ENCODE data around the gene CEP55. TPM values are rescaled to one million over a fixed set of nuclear protein-coding genes. Genes with fewer than 3 reads are reported as not detected.

The CEP55 gene
- total and polyA plus RNA-seq, 10 of the 15 experiments (the other 5 are each of a cell fraction or from before 2014, with no cell fraction given): 14.6 to 83.6 (median 52.0) TPM

DNA sequence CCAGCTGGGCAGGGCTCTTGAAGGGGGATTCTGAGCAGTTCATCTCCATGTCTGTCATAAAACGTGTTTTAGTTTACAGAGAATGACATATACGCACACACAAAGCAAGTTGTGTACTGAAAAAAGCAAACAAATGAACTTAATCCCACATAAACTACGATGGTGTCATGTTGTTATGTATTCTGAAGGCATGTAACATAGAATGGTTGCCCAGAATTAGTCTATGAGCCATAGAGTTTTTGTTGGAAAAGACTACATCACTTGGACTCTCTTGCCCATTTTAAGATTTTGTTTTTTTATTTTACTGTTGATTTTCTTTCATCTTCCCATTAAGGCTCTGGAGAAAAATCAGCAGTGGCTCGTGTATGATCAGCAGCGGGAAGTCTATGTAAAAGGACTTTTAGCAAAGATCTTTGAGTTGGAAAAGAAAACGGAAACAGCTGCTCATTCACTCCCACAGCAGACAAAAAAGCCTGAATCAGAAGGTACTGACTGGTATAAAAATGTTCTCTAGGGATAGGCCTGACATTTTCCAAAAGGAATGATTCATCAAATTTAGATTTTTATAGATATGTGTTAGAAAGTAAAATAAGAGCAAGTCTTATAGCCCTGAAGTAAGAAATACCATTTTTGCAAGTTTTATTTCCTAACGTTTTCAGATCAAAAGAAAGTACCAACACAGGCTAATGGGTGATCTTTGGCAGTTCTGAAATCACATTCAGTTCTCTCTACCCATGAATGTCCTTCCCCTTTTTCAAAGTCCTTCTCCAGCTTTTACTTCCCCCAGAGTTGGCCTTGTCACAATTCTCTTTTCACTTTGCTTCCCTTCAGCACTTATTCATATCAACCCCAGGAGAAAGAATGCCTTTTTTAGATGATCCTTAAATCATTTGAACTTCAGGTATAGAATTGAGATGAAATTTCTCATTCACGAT is 18.9 kb downstream of the CEP55 start:
- H3K4me1 ChIP-seq (ENCODE audit: control insufficient read depth, insufficient read depth, low read length): no peaks in the 10 kb centered on the region
- no peaks in the 10 kb centered on the region; the same call in 2 of the 3 replicates for H3K9me3 ChIP-seq (replicated peaks; ENCODE audit: control insufficient read depth, insufficient read depth, low read length)
- no peak overlapping the region for H3K27ac ChIP-seq (ENCODE audit: control insufficient read depth, insufficient read depth)
- no peaks in the 10 kb centered on the region for H3K27me3 ChIP-seq (replicated peaks in 1 of 2; ENCODE audit: control insufficient read depth in 2 of 2, insufficient read depth in 2 of 2, low read length in 1 of 2)
- ATAC-seq: no peak
- in situ Hi-C loops (cut with MboI): no loop called here
- ChIA-PET CTCF (interaction anchor here (16.1 kb wide), 1 partner anchor 138 kb away, joined by 232 read pairs; no protein-coding TSS in a partner anchor), RAD21 (ENCODE audit: unreplicated experiment) (interaction anchor here (0.8 to 7.0 kb wide), 2 partner anchors 33 to 139 kb away, joined by 3 to 67 read pairs; partner anchors contain the start of gene MYOF), SMC1A (ENCODE audit: uncharacterized antibody, unreplicated experiment) (no interaction called here), POLR2A (no interaction called here)
- TF ChIP-seq, protein P1, sequence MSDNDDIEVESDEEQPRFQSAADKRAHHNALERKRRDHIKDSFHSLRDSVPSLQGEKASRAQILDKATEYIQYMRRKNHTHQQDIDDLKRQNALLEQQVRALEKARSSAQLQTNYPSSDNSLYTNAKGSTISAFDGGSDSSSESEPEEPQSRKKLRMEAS (IDR thresholded peaks at IDR 0.05; ENCODE audit: low read depth, low read length): no peak
- TF ChIP-seq SMAD1 (IDR thresholded peaks at IDR 0.05; ENCODE audit: low read depth, partially characterized antibody): no peak
- TF ChIP-seq POLR2AphosphoS2 (IDR thresholded peaks at IDR 0.05; ENCODE audit: low read depth, low read length): no peak
- TF ChIP-seq NR2F1 (conservative IDR thresholded peaks at IDR 0.05): no peak
- TF ChIP-seq TBL1XR1 (IDR thresholded peaks at IDR 0.05; ENCODE audit: low read depth, low read length): no peak
- no peak for TF ChIP-seq SP1 (IDR thresholded peaks at IDR 0.05; ENCODE audit: low read depth, low read length)
- no peak for TF ChIP-seq NFYA (IDR thresholded peaks at IDR 0.05; ENCODE audit: borderline replicate concordance, low read depth, low read length)
- TF ChIP-seq, protein P2, sequence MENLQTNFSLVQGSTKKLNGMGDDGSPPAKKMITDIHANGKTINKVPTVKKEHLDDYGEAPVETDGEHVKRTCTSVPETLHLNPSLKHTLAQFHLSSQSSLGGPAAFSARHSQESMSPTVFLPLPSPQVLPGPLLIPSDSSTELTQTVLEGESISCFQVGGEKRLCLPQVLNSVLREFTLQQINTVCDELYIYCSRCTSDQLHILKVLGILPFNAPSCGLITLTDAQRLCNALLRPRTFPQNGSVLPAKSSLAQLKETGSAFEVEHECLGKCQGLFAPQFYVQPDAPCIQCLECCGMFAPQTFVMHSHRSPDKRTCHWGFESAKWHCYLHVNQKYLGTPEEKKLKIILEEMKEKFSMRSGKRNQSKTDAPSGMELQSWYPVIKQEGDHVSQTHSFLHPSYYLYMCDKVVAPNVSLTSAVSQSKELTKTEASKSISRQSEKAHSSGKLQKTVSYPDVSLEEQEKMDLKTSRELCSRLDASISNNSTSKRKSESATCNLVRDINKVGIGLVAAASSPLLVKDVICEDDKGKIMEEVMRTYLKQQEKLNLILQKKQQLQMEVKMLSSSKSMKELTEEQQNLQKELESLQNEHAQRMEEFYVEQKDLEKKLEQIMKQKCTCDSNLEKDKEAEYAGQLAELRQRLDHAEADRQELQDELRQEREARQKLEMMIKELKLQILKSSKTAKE (IDR thresholded peaks at IDR 0.05; ENCODE audit: low read depth, poor library complexity, severe bottlenecking): no peak
- TF ChIP-seq GATAD2B (conservative IDR thresholded peaks at IDR 0.05; ENCODE audit: low read depth): no peak
- DNase-seq (ENCODE audit: low read depth, low spot score): no peak
- FAIRE-seq: no peak
- H3K4me2 ChIP-seq (ENCODE audit: control insufficient read depth, insufficient read depth): no peak overlapping the region
- H2AFZ ChIP-seq (ENCODE audit: control insufficient read depth, low read depth, low read length): no peak overlapping the region
- H4K20me1 ChIP-seq (ENCODE audit: control insufficient read depth, insufficient read depth): no peaks in the 10 kb centered on the region
- intact Hi-C loops (cut with micrococcal nuclease; ENCODE audit: unreplicated experiment): no loop called here
- no peaks in the 10 kb centered on the region for H3K79me2 ChIP-seq (ENCODE audit: control insufficient read depth, insufficient read depth, low read length)
- no TSS peak for BruUV-seq (replicated peaks)
- no peak overlapping the region for H3K9ac ChIP-seq (ENCODE audit: control insufficient read depth, insufficient read depth, low read length)
- WGBS (ENCODE audit: insufficient coverage, insufficient replicate concordance, low lambda C conversion rate, missing lambda C conversion rate): 98% methylated on average over 7 of the region's 8 CpGs
- peaks cover 10 to 22% of the 10 kb centered on the region in 2 experiments for H3K36me3 ChIP-seq (ENCODE audit: control insufficient read depth in 2 of 2, insufficient read depth in 2 of 2, low read length in 1 of 2)
- no peak overlapping the region for H3K4me3 ChIP-seq

All from GM12878 (cell line).